HG02973 (cell line): ENCODE measurements around the gene LYL1.

Experiments used
- ATAC-seq: cut with Tn5 transposase; IDR thresholded peaks from one replicate; pipeline ENCODE4 v1.9.1; 2021; ENCODE audit warnings: moderate library complexity; ENCODE audit not compliant: unreplicated experiment

Gene LYL1

DNA sequence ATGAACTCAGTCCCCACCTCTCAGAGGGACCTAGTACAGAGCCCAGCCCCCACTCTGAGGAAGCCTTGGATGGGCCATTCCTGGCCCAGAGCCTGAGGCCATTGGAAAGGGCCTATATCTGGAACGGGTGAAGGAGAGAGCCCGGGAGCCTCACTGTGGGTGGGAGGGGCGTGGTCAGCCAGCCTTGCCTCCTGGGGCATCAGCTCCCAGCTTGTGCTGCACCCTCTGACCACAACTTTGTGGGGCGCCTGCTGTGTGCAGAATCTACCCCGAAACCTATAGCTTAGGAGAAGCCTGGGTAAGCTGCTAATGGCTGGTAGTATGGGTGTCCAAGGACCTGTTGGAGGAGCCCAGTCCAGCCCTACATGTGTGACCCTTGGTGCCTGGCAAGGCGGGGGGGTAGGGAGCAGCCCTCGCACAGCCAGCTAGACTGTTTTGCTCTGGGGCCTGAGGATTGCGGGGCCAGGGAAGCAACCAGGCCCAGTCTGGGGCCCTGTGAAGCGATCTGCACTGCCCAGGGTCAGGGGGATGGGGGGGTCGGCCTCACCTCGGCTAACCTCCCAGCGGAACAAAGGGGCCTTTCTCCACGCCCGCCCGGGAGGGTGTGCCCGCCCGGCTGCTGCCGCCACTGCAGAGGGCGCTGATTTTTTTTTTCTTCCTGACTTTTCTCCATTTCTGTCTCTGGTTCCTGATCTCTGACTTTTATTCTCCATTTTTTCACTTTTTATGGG is 42.3 kb downstream of the LYL1 start:
- no peak for ATAC-seq

DNA sequence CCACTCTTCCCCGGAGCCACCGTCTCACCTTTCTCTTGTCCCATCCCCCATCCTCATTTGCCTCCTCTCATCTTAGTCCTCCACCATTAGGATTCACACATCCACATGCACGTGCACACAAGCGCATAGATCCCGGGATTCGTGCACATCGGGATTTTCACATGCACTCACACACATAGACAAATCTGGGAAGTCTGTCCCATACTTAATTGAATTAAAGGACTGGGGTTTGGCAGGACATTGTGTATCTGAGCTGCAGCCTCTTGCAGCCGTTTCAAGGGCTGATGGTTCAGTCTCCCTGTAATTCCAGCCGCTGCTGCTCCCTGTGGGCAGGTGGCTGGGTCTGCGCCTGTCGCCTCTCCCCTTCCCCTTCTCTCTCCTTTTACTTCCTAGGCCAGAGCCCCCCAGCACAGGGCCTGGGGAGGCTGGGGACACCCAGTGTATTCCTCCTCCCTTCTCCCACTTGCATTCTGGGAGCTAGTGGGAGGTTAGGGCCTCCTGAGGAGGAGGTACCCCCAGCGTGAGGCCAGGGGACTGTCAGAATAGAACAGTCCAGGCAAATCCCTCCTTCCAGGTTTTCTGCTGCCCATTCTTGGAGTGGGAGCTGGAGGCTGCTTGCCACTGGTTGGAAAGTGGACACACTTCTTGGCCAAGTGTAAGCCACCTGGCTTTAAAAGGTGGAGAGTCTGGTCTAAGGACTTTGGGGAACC is 43.6 kb downstream of the LYL1 start:
- ATAC-seq: no peak

DNA sequence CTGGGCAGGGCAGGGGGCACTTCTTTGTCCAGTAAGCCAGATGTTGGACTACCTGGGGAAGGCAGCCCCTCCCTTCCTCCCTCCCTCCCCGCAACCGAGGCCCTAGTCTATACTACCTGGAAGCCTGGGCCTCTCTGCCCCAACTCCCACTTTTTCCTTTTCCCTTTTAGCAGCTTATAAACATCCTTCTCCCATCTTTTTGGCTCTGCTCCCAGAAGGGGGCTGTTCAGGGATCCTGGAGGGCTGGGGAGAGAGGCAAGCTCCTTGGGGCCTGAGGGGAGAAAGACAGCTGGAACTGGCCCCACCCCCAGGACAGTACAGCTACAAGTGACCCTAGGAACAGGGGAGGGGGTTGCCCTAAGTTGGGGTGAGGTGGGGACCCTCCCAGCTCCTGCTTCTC is 44.9 kb downstream of the LYL1 start:
- ATAC-seq: no peak

GRCh38 chr19:13057147-13057572 is 45.5 kb downstream of the LYL1 start:
- ATAC-seq: no peak

GRCh38 chr19:13056052-13056660 is 46.5 kb downstream of the LYL1 start:
- ATAC-seq: no peak

DNA sequence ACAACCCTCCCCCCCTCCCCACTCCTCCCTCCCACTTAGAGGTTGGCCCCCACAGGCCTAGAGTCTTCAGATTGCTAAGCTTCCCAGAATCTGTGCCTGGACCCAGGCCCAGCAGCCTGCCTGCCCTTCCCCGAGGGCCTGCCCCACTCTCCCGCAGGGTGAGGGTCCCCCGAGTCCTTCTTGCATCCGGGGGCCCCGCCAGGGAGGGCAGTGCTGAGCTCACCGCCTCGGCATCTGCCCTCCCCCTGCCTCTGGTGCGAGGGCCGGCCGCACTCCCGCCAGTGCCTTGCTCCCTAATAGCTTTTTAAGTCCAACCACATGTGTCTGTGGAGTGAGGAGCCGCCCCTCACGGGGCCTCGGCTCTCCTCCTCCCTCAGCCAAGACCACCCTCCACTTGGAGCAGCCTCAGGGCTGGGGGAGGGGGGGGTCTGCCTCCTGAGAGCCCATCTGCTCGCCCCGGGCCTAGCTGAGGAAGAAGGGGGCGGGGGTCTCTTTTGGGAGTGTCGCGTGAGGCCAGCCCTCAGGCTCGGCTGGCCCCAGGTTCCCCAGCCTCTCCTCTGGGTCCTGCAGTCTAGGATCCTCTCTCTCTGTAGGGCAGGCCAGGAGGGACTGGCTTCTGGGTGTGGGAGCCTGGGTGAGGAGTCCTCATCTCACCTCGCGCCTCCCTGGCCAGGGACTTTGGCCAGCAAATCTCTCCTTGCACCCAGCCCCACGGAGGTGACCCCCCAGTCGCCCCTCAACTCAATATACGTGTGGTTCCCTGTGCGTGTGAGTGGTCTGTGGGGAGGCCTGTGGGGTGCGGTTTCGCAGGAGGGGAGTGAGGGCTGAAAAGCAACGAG is 47.2 kb downstream of the LYL1 start:
- ATAC-seq: no peak

DNA sequence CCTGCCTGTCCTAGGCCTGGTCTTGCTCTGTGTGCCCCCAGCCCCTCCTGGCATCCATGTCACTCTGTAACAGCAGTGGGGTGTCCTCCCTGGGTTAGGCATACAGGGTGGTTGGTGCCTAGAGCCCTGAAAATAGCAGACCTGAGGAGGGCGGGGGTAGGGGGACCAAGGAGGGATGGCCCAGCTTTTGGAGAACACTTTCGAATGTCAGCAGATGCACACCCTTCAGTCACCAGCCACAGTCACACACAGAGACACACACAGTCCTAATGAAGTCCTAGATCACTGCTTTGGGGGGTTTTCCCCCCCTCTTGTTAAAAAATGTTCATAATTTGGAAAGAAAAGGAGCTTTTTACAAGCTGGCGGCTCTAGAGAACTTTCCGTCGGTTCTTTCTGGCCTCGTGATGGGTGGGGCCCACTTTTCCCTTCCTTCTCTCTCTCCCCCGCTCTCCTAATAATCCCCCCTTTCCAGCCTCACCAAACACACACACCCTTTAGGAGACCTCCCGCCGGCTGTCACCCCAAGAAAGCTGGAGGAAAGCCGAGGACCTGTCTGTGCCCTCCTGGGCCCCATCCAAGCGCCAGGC is 47.9 kb downstream of the LYL1 start:
- ATAC-seq: no peak

DNA sequence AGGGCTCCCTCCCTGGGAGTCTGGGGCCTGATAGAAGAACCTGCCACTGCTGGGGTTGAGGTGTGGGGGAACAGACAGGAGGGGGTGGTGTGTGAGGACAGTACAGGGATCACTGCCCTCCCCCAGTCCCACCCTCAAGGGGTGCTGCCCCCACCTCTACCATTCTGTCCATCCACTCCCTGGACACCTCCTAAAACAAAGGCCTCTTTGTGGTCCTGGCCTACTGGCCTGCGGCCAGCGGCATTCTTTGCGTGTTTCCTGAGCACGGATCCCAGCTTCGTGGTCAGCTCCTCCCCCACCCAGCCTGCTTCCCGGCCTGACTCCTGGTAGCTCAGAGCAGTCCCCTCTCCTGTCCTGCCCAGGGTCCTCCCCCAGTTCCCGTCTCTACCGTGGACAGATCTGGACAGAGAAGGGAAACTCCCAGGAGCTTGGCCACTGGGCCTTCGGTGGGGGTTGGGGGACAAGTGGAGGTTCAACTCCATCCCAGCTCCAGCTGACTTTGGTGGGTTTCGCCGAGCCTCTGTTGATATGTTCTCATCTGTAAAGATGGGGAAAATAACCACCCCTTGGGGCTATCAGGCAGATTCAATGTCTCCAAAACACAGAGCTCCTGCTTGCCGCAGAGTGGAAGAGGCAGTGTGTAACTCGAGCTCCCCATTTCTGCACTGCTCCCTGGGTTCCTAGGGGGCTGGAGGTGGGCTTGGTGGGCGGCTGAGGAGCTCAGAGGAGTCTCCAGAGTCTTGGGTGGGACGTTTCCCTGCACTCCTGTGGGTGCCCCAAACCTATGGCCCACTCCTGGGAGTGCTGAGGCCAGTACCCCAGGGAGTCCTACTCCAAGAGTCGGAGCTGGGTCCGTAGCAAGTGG is 48.7 kb downstream of the LYL1 start:
- ATAC-seq: no peak

- no peak for ATAC-seq
Observed at GRCh38 chr19:13053238-13053637, 49.4 kb downstream of the LYL1 start.

DNA sequence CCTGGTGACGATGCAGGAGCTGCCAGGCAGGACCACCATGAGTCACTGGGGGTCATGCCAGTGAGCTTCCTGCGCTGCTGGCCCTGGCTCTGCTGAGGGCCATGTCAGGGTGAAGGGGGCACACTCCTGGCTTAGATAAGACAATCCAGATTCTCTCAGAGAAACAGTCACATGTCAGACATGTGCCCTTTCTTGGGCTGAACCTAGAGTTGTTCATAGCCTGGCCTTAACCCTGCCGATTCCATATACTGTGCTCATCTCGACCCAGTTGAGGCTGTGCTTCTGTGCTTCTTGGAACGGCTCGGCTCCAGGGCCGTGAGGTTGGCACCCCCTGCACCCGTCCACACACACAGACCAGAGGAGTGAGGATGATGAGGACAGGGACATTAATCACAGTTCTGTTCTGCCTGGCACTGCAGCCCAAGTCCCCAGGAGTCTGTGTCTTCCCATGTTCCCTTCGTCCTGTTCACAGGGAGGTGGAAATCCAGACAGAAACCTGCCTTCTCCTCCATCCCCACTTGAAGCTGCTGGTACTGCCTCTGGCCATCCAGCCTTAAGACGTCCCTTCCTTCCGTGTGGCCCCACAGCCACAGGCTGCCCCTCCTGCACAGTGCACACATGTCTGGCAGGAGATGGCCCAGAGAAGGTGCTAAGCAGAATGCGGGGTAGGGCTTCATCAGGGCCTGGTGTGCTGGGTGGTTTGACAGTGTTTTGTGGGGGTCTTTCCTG is 50.0 kb downstream of the LYL1 start:
- no peak for ATAC-seq

DNA sequence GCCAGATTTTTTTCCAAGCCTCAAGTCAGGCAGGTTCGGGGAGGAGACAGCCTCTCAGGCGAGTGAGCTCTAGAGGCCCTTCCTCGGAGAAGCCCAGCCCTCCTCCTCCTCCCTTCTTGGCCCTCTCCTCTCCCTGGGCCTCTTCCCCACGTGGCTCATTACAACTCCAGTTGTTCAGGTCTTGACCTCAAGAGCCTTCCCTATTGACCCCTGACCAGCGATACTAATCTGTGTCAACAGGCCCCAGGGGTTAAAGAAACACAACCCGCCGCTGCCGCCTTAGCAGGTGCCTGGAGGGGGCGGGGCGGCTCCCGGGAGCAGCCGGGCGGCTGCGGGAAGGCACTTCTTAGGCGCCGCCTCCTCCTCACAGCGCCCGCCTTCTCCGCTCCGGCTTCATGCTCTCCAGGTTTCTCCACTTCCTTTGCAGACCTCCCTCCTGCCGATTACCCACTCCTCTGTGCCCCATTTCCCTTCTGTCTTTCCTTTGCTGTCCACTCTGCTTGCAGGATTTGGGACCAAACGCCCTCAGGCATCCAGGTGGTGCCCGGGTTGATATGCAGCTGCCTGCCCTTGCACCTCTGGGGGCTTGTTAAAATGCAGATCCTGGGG is 51.0 kb downstream of the LYL1 start:
- ATAC-seq: no peak

- no peak for ATAC-seq
Observed at GRCh38 chr19:13050274-13050673, 52.4 kb downstream of the LYL1 start.
